A673 (cell line): Measurements from ENCODE around the gene PLXDC2. TPM values are rescaled to one million over a fixed set of nuclear protein-coding genes. Genes with fewer than 3 reads are reported as not detected.

Experiments used
- BruUV-seq: library from RNA; stranded (reverse); fragments of 400-500 nt; replicated peaks from 2 replicates; lab custom pipeline; 2021; lab: Mats Ljungman, UMichigan
- CTCF ChIA-PET: fragments of 300-600 bp; sonication (Branson Sonifier 250); formaldehyde crosslinking; loops from one replicate; lab custom pipeline; 2022; ENCODE audit warnings: antibody characterized with exemption; lab: Charles Lee
- POLR2A ChIA-PET: fragments of 300-600 bp; sonication (Branson Sonifier 250); formaldehyde crosslinking; loops from one replicate; lab custom pipeline; 2022; ENCODE audit warnings: antibody characterized with exemption; ENCODE audit not compliant: low non-redundant PET; lab: Charles Lee
- DNase-seq: peaks from one replicate; pipeline ENCODE4 v3.0.0-alpha.2; 2015; ENCODE audit warnings: low spot score
- H3K27ac ChIP-seq: fragments of 200-600 bp; sonication (generic); 2 replicates; pipeline ENCODE4 v1.5.1; 2016; ENCODE audit warnings: mixed run types, low read depth, mild to moderate bottlenecking, mixed read lengths, antibody characterized with exemption, low read length; ENCODE audit not compliant: poor library complexity, severe bottlenecking
- H3K27me3 ChIP-seq: fragments of 200-600 bp; sonication (generic); replicated peaks from 2 replicates; pipeline ENCODE4 v1.6.1; 2017; ENCODE audit warnings: mixed run types, low read depth, mild to moderate bottlenecking, mixed read lengths, antibody characterized with exemption, low read length; ENCODE audit not compliant: insufficient read depth, poor library complexity
- H3K36me3 ChIP-seq: fragments of 200-600 bp; sonication (generic); 2 replicates; pipeline ENCODE4 v1.6.1; 2016; ENCODE audit warnings: mixed run types, mild to moderate bottlenecking, mixed read lengths, antibody characterized with exemption, low read length; ENCODE audit not compliant: insufficient read depth, poor library complexity, severe bottlenecking
- H3K4me1 ChIP-seq: fragments of 200-600 bp; sonication (generic); 2 replicates; pipeline ENCODE4 v1.6.1; 2017; ENCODE audit warnings: mixed run types, mild to moderate bottlenecking, mixed read lengths, antibody characterized with exemption, low read length; ENCODE audit not compliant: insufficient read depth, poor library complexity, severe bottlenecking
- H3K4me3 ChIP-seq: fragments of 200-600 bp; sonication (generic); 2 replicates; pipeline ENCODE4 v1.5.1; 2016; ENCODE audit warnings: low read depth, mixed run types, mild to moderate bottlenecking, mixed read lengths, low read length; ENCODE audit not compliant: poor library complexity, severe bottlenecking
- H3K9me3 ChIP-seq: fragments of 200-600 bp; sonication (generic); 2 replicates; pipeline ENCODE4 v1.6.1; 2016; ENCODE audit warnings: mixed run types, low read depth, mild to moderate bottlenecking, mixed read lengths, antibody characterized with exemption, low read length; ENCODE audit not compliant: poor library complexity, severe bottlenecking
- EZH2 ChIP-seq: fragments of 200-600 bp; sonication (generic); IDR thresholded peaks from 2 replicates; pipeline ENCODE4 v1.6.1; 2017; ENCODE audit warnings: borderline replicate concordance, low read depth, mild to moderate bottlenecking, mixed read lengths, antibody characterized with exemption, low read length; ENCODE audit not compliant: poor library complexity, severe bottlenecking
- intact Hi-C: fragments of 100-400 bp; cut with micrococcal nuclease; formaldehyde crosslinking; loops from one replicate; pipeline ENCODE4 v1.10.0; 2022; ENCODE audit not compliant: unreplicated experiment
- total RNA-seq: library from RNA; stranded (reverse); gene quantifications from 2 replicates; pipeline ENCODE4 v1.2.3, GENCODE V29; 2021
- TF ChIP-seq, protein P1 (sequence below): fragments of 300-800, 200-600 bp; sonication (generic); conservative IDR thresholded peaks from 2 replicates; pipeline ENCODE4 v1.5.1; 2017; ENCODE audit warnings: low read depth, mild to moderate bottlenecking, antibody characterized with exemption, low read length, moderate library complexity, mixed read lengths

PLXDC2 gene
- total RNA-seq, 1 experiment from 2014 or later = 74.8 TPM

DNA sequence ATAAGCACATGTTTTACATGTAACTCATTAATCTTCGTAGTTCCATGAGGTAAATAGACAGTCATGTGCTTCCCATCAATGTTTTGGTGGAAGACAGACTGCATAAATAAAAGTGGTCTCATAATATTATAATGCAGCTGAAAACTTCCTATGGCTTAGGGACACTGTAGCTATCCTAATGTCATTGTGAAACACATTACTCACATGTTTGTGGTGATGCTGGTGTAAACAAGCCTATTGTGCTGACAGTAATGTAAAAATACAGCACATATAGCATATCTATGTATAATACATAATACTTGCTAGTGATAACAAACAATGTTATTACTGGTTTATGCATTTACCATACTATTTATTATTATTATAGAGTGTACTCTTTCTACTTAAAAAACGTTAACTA is 37.2 kb upstream of the PLXDC2 start:
- H3K27me3 ChIP-seq = no peaks in the 10 kb centered on the region
- CTCF ChIA-PET = no interaction called here
- H3K27ac ChIP-seq = no peak overlapping the region
- H3K9me3 ChIP-seq = no peaks in the 10 kb centered on the region
- no peak overlapping the region for H3K4me3 ChIP-seq
- intact Hi-C loops = no loop called here
- TF ChIP-seq, protein P1, sequence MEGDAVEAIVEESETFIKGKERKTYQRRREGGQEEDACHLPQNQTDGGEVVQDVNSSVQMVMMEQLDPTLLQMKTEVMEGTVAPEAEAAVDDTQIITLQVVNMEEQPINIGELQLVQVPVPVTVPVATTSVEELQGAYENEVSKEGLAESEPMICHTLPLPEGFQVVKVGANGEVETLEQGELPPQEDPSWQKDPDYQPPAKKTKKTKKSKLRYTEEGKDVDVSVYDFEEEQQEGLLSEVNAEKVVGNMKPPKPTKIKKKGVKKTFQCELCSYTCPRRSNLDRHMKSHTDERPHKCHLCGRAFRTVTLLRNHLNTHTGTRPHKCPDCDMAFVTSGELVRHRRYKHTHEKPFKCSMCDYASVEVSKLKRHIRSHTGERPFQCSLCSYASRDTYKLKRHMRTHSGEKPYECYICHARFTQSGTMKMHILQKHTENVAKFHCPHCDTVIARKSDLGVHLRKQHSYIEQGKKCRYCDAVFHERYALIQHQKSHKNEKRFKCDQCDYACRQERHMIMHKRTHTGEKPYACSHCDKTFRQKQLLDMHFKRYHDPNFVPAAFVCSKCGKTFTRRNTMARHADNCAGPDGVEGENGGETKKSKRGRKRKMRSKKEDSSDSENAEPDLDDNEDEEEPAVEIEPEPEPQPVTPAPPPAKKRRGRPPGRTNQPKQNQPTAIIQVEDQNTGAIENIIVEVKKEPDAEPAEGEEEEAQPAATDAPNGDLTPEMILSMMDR = no peak
- no peak for TF ChIP-seq EZH2
- H3K4me1 ChIP-seq = no peaks in the 10 kb centered on the region
- DNase-seq = no peak
- no TSS peak for BruUV-seq
- H3K36me3 ChIP-seq = no peaks in the 10 kb centered on the region
- POLR2A ChIA-PET = no interaction called here

DNA sequence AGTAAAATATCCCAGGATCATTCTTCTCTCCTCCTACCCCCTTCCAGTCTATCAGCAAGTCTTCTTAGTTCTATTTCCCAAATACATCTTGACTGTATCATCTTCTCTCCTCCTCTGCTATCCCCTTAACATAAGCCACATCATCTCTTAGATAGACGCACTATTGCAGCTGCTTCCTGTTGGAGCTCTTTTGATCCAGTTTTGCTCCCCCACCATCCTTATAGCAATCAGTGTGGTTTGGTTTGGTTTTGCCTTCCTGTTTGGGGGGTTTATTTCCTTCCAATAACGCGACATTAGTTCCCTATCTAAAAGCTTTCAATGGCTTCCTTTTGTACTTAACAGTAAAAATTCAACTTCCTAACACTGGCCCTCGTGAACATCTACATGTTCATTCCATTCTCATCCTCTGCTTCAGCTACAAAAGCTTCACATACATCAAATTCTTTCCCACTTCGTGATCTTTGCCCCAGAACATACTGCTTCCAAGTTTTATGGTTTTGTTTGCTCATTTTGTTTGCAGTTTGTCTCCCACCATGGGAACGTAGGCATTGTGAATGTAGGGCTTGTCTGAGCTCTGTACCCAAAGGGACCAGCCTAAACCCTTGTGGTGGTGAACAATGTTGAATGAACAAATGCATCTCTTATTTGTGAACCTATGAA is 33.7 kb upstream of the PLXDC2 start:
- TF ChIP-seq, protein P1 = no peak
- no peak for TF ChIP-seq EZH2
- Histone ChIP-seq H3K27ac (no peak overlapping the region), H3K27me3 (no peaks in the 10 kb centered on the region), H3K36me3 (no peaks in the 10 kb centered on the region), H3K4me1 (peaks cover 20% of the 10 kb centered on the region), H3K4me3 (no peak overlapping the region), H3K9me3 (no peaks in the 10 kb centered on the region)
- BruUV-seq = no TSS peak
- intact Hi-C loops = no loop called here
- CTCF ChIA-PET = no interaction called here
- no peak for DNase-seq
- POLR2A ChIA-PET = no interaction called here

- no peaks in the 10 kb centered on the region for H3K9me3 ChIP-seq
- peaks cover 20% of the 10 kb centered on the region for H3K4me1 ChIP-seq
- POLR2A ChIA-PET = no interaction called here
- no peak for DNase-seq
- TF ChIP-seq EZH2 = no peak
- TF ChIP-seq, protein P1 = no peak
- no peak overlapping the region for H3K4me3 ChIP-seq
- intact Hi-C loops = no loop called here
- no peak overlapping the region for H3K27ac ChIP-seq
- CTCF ChIA-PET = no interaction called here
- no peaks in the 10 kb centered on the region for H3K36me3 ChIP-seq
- H3K27me3 ChIP-seq = no peaks in the 10 kb centered on the region
- no TSS peak for BruUV-seq
Measured at GRCh38 chr10:19783721-19784120, 32.5 kb upstream of the PLXDC2 start.
